ENCODE measurements around the gene AP1M2.
"Not testable (repeated sequence)": the region's sequence is repeated elsewhere in the genome, so short reads cannot be mapped to it uniquely, and the experiment has no call there.

AP1M2 gene

DNA sequence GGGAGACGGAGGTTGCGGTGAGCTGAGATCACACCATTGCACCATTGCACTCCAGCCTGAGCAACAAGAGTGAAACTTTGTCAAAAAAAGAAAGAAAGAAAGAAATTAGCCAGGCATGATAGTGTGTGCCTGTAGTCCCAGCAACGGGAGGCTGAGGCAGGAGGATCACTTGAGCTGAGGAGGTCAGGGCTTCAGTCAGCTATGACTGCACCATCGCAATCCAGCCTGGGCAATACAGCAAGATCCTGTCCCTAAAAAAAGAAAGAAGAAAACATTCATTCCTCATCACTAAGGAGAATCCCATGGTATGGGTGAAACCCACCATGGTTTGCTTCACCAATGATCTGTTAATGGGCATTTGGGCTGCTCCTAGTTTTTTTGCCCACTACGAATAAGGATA is 13.0 kb upstream of the AP1M2 start:
- DNase-seq, result no peak

DNA sequence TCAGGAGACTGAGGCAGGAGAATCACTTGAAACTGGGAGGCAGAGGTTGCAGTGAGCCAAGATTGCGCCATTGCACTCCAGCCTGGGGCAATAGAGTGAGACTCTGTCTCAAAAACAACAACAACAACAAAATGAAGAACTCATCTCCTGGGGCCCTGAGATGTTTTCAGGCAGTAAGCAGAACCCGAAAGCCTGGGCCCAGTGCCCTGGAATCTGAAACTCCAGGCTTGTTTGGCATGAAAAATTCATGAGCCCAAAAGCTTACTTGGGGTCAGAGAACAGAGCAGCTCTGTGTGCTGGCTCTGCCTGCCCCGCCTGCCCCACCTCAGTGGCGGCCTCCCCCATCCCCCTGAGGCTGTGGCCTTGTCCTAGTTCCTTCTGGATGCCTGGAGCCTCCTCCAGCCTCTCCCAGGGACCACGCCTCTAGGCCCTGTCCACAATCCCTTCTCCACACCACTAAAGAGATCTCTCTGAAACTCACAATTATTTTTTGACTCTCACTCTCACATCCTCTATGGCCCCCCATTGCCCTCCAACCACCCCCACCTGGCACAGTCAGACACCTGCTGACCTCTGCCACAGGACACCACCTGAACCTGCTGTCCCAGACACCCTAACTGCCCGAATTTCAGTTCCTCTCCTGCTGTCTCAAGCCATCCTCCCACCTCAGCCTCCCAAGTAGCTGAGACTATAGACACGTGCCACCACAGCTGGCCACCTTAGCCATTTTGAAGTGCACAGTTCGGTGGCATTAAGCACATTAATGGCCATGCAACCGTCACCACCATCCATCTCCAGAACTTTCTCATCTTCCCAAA is 6.9 kb upstream of the AP1M2 start:
- no peak for DNase-seq

DNA sequence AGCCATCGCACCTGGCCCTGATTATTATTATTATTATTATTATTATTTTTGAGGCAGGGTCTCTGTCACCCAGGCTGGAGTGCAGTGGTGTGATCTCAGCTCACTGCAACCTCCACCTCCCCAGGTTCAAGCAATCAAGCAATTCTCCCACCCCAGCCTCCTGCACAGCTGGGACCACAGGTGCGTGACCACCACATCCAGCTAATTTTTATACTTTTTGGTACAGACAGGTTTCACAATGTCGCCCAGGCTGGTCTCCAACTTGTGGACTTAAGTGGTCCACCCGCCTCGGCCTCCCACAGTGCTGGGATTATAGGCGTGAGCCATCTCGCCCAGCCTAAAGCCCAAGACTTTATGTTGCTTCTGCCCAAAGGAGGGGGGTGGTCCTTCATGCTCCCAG is 6.0 kb upstream of the AP1M2 start:
- DNase-seq, result no peak

DNA sequence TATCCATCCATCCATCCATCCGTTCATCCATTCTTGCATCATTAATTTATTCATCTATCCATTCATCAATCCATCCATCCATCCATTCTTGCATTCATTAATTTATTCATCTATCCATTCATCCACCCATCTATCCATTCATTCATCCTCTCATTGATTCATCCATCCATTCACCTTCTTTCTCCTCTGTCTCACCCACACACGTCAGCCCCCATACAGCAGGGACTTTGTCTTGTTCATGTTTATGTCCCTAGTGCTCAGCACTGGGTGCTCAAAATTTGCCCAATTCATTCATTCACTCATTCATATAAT is 683 bp upstream of the AP1M2 start:
- no peak for DNase-seq

DNA sequence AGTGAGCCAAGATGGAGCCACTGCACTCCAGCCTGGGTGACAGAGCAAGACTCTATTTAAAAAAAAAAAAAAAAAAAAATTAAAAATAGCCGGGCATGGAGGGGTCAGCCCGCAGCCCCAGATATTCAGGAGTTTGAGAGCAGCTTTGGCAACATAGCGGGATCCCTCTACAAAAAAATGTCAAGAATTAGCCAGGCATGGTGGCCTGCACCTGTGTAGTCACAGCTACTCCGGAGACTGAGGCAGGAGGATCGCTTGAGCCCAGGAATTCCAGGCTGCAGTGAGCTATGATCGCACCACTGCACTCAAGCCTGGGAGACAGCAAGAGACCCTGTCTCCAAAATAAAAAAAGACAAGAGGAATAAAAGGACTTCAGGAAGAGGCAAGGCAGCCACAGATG is 716 bp downstream of the AP1M2 start:
- DNase-seq, result no peak

- no peak for DNase-seq
Measured at GRCh38 chr19:10583036-10583776, 3.9 kb downstream of the AP1M2 start.

- no peak for DNase-seq
Measured at GRCh38 chr19:10582091-10582490, 5.0 kb downstream of the AP1M2 start.

GRCh38 chr19:10580979-10581631 is 6.0 kb downstream of the AP1M2 start:
- no peak for DNase-seq

GRCh38 chr19:10577951-10578350 is 9.2 kb downstream of the AP1M2 start:
- no peak for DNase-seq

DNA sequence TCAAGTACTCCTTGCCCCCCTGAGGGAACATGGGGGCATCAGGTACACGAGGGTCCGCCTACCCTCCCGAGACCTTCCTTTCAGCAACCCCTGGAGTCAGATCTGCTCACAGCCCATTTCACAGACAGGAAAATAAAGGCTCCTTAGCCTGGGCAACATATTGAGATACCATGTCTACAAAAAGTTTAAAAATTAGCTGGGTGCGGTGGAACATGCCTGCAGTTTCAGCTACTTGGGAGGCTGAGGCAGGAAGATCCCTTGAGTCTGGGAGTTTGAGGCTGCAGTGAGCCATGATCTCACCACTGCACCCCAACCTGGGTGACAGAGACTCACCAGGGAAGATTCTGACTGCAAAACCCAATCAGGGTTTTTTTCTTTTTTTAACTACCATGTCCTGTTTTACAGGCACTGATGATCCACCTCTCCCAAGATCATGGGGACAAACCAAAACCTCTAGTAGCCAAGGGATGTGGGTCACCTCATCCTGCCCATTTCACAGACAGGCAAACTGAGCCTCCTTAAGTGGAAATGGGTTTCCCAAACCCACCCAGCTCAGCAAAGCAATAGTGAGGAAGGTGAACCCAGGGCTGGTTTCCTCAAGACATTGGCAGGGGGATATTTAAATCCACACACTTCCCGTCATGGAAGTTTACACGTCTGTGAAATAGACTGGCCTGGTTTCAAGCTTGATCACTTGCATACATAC is 11.9 kb downstream of the AP1M2 start:
- no peak for DNase-seq

GRCh38 chr19:10574462-10574861 is 12.7 kb downstream of the AP1M2 start:
- no peak for DNase-seq

DNA sequence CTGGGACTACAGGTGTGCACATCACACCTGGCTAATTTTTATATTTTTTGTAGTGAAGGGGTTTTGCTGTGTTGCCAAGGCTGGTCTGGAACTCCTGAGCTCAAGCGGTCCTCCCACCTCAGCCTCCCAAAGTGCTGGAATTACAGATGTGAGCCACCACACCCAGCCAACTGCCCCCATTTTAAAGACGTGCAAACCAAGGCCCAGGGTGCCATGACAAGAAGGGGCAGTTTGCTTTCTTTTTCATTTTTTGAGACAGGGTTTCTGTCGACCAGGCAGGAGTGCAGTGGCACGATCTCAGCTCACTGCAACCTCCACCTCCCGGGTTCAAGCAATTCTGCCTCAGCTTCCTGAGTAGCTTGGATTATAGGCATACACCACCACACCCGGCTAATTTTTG is 13.3 kb downstream of the AP1M2 start:
- DNase-seq, result not testable (repeated sequence)

GRCh38 chr19:10568826-10569651 is 18.1 kb downstream of the AP1M2 start, which contains the start of gene CDKN2D:
TSS of gene CDKN2D (minus strand) at chr19:10568979. CDS start at chr19:10568653, 326 bp downstream.
- DNase-seq, result peak; percentile 83

GRCh38 chr19:10568062-10568825 is 18.9 kb downstream of the AP1M2 start:
- no peak for DNase-seq

- DNase-seq, result no peak
Measured at GRCh38 chr19:10567656-10568055, 19.5 kb downstream of the AP1M2 start.

DNA sequence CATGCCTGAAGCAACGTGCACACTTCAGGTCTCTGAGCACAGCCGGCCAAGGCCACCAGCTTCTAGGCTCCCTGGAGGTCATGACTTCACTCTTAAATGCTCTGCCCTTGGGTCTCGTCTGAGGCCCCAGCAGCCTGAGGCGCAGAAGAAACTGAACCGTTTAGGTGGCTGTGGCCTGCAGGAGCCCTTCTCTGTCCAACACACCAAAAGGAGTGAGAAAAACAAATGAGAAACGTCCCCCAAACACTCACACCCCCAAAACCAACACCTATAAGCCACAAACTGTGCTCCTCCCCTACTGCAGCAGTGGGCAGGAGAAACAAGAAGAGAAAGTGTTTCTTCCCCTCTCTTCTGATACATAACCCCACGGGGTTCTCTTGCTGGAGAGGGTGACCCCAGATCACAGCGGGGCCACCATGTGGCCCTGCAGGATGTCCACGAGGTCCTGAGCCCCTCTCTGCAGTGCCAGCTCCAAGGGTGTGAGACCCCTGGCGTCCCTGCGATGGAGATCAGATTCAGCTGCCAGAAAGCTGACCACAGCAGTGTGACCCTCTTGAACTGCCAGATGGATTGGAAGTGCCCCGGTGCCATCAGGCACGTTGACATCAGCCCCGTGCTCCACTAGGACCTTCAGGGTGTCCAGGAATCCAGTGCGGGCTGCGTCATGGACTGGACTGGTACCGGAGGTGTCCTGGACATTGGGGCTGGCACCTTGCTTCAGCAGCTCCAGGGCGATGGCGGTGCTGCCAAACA is 20.3 kb downstream of the AP1M2 start:
- no peak for DNase-seq

GRCh38 chr19:10566408-10566657 is 20.8 kb downstream of the AP1M2 start:
- no peak for DNase-seq

DNA sequence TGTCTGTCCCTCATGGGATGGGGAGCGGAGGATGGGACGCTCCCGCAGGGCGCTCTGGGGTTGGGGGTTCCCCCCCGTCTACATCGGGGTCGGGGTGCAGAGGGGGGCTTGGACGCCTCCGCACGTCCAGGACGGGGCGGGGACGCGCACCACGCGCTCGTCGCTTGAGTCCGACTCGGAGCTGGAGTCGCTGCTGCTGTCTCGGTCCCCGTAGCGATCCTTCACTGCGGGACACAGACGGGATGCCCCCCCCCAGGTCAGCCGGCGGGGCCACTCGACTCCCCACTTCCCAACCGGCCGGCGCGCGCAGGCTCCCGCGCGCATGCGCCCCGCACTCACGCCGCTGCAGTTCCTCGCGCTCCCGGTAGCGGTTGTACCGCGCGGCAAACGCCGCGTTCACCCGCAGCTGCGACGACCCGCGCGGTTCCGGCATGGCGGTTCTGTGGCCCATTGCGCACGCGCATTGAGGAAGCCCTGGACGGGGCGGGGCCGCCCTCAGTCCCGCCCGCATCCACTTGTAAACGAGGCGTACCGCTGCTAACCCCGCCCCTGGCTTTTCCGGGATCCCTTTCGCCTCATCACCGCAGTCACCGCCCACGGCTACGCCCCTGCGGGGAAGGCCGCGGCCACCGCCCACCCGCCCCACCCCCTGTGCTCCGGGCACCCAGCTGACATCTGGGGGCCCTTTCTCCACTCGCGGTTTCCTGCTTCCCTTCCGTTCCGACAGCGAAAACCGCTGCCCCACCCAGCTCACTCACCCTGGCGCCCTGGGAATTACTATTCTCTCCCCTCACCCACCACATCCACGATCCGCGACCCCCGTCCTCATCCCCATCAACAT is 21.3 kb downstream of the AP1M2 start, which contains the start of gene KRI1:
KRI1 (minus strand) TSS at position 444 of the 841 bp plus-strand sequence; CDS start at position 433, 11 bp downstream.
- DNase-seq, result peak; percentile 99

DNA sequence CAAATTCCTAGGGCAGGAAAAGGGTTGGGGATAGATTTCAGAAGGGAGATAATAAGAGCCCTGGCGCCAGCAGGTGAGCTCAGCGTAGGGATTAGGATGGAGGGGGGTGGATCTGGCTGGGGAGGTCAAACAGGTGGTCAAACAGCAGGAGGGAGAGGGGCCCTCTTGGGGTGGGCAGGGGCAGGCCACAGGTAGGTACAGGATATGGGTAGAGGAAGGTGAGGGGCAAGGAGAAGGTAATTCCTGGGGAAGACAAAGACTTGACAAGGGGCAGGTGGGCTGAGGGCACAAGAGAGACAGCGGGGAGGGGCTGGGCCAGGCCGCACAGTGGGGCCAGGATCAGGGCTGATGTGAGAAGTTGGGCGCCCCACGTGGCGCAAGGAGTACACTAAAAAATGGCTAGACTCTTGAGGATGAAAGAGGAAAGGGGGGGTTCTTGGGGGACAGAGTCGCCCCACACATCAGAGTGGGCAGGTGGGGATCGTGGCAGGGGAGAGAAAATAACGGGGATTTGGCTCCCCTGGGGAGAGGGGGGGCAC is 22.0 kb downstream of the AP1M2 start:
- DNase-seq, result peak; percentile 78

DNA sequence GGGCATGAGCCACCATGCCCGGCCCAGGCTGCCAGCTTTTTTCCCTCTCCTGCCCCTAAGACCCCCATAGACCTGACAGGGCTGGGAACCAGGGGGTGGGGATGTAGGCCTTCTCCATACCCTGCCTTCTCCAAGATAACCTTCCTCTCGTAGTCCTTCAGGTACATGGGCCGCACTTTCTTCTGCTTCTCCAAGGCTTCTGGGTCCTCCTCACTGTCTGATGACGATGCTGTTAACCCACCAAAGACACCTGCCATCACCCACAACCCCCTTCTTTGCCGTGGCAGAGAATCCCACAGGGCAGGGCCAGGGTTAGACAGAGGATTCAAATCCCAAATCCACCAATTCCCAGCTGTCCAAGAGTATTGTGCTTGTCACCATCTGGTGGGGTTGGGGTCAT is 24.5 kb downstream of the AP1M2 start:
- DNase-seq, result no peak

Data from 8988T (cell line).